LHCN-M2 (cell line): ENCODE measurements around the gene MLXIP. TPM values are rescaled to one million over a fixed set of nuclear protein-coding genes. Genes with fewer than 3 reads are reported as not detected.
A peak's percentile ranks its signal among the peaks of the same experiment; 100 is the strongest.
"Not testable (repeated sequence)": the region's sequence is repeated elsewhere in the genome, so short reads cannot be mapped to it uniquely, and the experiment has no call there.

Experiments used
- DNase-seq: peaks from one replicate; pipeline ENCODE4 v3.0.0-alpha.2; 2012; ENCODE audit warnings: low read depth
- total RNA-seq: library from RNA; depleted of rRNA; stranded (reverse); fragments of >200 nt; gene quantifications from 2 replicates; pipeline ENCODE4 v1.2.3, GENCODE V29; 2014

MLXIP gene
- total RNA-seq, 1 experiment from 2014 or later = 8.4 TPM

DNA sequence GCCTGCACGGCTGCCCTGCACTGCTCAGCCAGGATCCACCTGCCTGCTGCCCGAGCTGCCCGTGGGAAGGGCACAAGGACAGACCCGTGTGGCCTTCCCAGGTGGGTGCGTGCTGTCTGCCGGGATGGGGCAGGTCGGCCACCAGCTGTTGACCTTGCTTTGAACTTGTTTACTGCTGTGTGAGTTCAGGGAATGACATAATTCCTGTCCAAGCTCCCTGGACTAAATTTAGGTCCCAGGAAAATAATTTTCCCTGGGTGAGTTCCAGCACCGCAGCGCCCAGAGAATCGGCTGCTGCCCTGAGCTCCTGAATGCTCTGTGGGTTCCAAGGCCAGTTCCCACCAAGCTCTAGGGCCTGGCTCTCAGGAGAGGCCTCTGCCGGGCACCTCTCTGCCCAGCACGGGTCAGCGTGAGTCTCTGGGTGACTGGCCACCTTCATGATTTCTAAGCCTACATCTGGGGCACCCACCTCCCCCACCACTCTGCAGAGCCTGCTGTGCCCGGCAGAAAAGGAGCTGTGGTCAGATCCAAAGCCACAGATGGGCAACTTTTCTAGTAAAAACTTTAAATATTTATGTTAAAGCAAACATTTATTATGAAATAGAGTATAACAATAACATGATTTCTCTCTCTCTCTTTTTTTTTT lies 27.2 kb upstream of the MLXIP start:
- peak; percentile 37 for DNase-seq

DNA sequence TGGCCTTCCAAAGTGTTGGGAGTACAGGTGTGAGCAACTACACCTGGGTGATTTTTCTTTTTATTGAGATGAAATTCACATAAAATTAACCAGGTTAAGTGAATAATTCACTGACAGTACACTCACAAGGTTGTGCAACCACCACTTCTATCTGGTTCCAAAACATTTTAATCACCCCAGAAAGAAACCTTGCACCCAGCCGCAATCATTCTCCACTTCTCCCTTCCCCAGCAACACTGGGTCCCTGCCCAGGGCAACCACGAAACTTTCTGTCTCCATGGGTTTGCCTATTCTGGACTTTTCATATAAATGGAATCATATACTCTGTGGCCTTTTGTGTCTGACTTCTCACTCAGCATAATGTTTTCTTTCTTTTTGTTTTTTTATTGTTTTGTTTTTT lies 26.3 kb upstream of the MLXIP start:
- no peak for DNase-seq

DNA sequence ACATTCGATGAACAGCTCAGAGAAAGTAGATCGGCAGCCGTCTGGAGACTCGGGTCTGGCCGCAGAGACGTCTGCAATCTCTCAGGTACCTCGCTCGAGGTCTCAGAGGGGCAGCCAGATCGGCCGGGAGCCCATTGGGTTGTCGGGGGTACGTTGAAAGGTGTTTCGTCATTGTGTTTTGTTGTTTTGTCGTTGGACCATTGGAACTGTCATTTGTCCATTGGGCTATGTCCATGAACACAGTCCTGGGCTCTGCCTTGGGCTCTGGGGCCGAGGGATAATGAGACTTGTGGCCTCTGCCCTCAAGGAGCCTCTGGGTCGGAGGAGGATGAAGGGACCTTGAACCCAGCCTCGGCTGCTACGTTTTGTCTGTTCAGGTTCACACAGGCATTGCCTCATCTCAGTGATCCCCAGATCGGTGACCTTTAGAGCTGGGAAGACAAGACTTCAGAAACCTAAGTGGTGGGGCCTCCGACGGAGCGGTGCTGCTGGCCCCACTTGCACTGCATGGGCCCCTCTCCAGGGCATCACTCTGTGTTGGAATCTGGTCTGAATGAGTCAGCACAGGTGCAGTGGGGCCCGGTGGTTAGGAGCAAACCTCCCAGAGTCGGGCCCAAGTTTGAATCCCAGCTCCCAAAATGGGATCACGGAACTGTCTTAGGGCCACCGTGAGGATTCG lies 23.6 kb upstream of the MLXIP start:
- DNase-seq = no peak

DNA sequence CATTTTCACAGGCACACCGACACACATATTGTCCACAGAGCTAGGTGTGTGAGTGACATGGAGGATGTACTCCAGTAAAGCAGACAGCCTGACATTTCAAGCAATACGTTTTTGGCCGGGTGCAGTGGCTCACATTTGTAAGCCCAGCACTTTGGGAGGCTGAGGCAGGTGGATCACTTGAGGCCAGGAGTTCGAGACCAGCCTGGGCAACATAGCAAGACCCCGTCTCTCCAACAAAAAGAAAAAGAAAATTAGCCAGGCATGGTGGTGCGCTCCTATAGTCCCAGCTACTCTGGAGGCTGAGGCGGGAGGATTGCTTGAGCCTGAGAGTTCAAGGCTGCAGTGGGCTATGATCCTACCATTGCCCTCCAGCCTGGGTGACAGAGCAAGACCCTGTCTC lies 22.1 kb upstream of the MLXIP start:
- DNase-seq = not testable (repeated sequence)

DNA sequence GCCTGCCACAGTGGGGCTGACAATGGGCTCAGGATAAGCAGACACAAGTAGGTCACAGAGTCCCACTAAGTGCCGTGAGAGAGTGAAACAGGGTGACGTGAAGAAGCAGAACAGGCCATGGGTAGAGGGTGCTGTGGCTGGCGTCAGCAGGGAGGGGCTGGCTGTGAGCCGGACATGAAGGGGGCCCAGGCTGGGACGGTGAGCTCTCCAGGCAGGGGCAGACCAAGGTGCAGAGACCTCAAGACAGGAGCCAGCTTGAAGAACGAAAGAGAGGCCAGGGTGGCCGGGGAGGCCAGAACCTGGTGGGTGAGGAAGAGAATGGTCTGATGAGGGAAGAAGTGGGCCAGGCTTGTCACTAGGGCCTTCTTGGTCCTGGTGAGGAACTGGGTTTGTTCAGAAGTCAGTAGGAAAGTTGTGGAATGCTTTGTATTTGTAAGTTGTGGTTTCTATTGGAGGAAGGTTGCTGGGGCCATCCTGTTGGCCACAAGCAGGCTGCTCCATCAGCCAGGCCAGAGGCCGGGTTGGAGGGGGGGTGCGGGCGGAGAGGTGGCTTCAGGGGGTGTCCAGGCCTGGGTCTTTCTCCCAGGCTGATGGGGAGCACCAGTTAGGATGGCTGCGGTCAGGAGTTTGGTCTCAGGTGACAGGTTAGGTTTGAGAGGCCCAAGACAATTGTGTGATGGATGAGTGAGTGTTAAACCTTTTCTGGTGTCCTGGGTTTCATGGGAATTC lies 21.4 kb upstream of the MLXIP start:
- DNase-seq = no peak

DNA sequence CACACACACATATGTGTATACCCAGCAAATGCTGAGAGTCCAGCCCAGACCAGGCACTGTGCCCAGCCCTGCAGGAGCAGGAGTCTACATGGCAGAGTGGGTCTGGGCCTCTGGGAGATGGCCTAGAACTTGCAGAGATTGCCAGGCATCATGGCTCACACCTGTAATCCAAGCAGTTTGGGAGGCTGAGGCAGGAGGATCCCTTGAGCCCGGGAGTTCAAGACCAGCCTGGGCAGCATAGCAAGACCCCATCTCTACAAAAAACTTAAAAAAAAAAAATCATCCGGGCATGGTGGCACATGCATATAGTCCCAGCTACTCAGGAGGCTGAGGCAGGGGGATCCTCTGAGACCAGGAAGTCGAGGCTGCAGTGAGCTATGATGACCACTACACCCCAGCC lies 20.8 kb upstream of the MLXIP start:
- no peak for DNase-seq

DNA sequence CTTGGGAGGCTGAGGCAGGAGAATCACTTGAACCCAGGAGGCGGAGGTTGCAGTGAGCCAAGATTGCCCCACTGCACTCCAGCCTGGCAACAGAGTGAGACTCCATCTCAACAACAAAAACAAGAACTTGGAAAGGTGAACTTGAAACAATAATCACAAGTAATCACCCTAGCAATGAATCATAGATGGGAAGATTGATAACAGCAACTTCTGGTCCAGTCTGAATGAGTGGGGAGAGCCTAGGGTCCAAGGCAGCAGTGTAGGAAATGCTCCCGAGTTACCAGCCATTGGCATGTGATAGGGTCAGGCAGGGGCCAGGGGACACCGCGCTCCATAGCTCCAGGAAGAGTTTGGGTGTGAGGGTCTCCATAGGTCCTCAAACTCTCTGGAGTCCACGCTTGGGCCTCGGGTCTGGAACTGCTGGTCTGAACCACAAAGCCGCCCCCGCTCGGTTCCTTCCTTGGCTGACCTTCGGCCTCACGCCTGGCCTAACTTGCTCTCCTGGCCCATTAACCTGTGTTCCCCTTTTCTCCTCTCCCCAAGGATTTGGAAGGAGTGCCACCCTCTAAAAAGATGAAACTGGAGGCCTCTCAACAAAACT lies 19.9 kb upstream of the MLXIP start:
- DNase-seq = no peak

DNA sequence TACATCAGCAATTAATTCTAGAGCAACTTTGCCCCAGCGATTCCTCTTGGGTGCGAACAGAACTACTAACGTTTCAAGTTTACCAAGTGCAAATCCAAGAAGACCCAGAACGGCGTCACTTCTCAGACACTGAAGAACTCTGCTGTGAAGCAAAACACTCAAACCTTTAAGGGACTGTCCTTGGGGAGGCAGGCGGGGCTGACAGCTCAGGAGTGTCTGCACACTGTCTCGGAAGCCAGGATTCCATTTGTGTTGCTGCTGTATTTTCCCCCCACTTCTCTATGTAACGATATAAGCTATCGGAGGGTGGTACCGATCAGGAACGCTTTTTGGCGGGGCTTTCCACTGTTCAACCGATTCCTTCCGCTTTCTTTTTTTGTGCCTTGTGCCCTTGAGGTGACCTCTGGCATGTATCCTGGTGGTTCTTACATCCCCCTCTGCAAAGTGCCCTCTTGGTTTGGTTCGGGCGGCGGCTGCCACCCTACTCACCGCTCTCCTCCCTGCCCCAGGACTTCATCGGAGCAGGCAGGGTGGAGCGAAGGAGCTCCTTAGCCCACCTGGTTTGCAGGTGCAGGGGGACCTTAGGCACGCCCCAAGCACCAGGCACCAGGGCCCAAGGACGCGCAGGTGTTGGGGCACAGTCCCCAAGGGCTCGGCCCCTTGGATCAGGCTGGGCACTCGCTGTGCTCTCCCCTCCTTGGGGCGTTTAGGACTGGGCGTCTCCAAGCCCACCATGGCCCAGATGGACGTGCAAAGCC lies 19.2 kb upstream of the MLXIP start:
- DNase-seq = no peak

DNA sequence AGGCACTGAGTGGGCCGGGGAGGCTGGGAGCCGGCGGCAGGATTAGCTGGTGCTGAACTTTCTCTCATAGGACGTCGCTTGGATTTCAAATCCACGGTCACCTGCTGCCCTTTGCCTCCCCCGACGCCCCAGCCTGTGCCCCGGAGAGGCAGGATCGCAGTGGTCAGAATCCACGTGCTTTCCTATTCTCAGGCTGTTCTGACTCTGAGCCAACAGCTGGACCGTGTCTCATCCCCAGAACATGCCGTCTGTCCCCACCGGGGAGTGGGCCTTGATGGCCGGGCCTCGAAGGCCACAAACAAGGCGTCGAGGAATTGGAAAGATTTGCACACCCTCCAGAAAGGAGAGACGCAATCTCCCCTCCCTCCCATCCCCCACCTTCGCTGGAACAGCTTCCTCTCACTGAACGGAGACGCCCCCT lies 18.5 kb upstream of the MLXIP start:
- no peak for DNase-seq

DNA sequence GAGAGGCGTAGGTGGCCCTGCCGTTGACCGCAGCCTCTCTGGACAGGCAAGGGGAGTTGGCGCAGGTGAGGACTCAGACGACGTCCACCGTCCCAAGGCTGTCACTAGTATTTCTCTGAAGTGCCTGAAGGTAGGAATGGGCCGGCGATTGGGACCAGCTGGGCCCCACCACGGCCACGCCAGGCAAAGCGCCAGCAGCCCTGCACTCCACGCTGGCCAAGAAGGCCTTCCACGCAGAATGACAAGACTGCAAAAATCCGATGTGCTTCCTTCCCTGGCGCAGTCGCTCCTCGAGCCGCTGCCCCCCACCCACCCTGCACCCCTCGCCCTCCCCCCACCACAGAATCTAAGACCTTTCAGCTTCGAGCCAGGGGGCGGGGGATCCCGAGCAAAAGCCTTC lies 17.3 kb upstream of the MLXIP start:
- DNase-seq = no peak

DNA sequence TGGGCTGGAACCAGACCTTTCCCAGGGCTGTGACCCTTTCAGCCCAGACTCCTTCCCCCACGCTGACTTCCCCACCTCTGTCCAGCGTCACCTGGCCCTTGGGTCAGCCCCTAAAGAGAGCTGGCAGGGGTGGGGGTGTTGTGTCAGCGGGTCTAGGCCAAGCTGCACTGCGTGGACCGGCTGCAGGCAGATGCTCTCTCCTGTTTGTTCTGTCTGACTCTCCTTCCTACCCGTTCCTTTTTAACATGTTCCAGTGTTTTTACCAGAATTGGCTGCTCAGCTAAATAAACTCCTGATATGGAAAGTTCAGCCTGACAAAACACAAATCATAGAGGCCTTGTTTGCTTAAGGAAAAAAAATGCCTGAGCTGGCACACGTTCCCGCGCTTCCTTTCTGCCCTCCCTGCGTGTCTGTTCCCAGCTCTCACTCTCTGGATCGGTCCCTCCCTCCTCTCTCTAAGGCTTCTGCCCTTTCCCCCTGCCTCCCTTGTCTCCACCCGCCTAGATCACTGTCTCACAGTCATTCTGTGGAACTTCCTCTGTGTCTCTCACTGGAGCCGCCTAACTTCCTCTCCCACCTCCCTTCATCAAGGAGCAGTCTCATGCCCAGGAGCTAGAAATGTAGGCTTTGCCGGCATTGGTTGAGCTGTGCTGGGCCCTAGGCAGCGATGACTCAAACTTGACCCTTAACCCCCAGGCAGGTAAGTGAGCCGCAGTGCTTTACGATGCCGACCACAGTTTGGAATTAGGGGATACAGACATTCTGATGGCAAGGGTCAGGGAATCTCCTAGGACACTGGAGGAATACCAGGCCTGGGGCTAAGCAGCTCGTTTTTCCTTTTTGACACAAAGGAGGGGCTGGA lies 15.5 kb upstream of the MLXIP start:
- DNase-seq = peak; percentile 44

DNA sequence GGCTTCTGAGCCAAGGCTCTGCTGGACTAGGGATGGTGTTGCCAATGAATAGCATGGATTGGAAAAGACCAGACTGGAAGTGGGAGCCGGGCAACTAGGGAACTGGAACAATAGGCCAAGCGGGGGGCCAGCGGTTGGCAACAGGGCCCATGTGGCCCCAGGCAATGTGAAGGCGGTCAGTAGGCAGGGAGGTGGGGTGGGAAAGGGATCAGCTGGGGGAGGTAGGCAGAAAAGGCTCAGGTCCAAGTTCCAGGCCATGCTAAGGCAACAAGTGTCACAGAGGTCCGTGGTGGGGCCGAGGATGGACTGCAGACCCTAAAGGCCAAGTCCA lies 14.9 kb upstream of the MLXIP start:
- no peak for DNase-seq

DNA sequence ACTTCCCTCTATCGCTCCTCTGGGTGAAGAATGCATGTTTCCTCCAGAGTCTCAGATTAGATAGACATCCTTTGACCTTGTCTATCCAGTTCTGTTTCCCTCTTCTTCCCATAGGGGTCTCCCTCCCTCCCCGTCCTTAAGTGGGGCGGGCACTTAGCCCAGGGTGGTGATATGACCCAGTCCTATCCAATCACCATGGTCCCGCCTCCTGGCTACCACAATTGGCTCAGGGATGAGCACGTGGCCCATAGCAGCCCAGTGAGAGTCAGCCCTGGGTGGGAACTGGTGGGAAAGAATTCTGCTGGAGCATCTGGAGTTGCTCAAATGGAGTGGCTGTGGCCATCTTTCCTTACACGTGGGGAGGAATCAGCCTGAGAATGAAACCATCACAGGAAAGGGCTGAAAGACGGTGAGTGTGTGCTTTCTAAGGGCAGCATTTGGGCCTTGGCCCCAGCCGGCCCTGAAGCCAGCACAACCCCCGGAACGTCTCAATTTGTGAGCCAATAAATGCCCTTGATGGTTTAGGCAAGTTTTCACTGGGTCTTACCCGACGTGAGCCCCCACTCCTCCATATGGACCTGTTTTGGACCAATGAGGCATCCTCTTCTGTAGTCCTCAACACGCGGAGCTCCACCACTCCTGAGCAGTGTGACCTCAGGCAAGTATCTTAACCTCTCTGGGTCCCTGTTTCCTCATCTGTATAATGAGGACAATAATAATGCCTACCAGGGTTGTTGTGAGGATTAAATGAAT lies 14.4 kb upstream of the MLXIP start:
- DNase-seq = peak; percentile 83

DNA sequence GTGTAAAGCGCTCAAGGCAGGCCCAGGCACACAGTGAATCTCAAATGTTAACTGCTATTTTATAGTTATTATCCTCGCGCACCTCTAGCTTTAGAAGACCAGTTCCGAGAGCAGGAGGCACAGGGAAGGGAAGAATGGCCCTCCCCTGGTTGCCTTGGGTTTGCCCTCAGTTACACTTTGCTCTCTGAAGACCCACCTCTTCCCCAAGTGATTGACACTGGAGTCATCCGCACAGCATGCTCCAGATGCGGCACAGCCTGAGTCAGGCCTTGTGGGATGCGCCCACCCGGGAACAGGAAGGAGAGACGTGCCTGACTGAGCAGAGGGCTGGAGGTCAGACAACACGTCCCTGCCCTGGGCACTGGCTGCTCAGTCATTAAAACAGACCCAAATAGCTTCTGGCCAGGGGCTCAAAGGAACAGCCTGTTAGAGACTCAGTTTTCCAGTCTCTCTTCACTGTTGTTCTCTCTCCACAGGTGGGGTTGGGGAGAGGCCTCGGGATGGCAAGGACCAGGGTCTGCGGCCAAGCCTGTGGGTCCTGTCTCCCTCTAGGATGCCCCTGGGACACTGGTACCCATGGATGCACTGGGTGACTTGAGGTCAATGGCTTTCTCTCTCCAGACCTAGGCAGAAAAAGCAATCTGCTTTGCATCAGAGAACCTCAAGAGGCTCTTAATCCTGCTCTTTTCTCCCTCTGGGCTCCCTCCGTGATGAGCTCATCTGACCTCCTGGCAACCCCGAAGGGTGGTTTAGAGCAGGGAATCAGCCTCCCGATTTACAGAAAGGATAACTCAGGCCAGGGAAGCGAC lies 13.6 kb upstream of the MLXIP start:
- peak; percentile 88 for DNase-seq

DNA sequence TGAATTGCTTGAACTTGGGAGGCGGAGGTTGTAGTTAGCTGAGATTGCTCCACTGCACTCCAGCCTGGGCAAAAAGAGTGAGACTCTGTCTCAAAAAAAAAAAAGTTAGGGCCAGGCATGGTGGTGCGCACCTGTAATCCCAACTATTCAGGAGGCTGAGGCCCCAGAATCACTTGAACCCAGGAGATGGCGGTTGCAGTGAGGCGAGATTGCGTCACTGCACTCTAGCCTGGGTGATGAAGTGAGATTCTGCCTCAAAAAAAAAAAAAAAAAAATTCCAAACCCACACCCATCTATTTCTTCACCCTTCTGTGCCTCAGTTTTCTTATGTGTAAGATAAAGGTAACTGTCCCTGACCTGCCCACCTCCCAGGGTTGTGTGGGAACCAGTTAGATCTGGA lies 11.0 kb upstream of the MLXIP start:
- no peak for DNase-seq

DNA sequence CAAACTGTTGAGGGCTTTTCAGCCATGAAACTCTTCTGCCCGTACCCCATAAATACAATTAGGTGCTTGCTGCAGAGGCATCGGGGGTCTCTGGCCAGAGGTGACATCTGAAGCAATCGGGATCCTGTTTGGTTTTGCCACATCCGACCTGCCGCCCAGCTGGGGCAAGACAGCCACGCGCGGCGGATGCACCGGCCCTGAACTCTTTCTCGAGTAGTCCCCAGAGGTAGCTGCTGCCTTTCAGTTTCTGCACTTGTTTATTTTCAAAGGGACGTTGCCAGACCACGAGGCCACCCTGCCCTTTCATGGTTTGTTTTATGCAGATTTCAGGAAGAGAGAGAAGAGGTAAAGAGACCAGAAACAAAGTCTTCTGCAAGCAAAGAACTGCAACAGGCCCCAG lies 10.6 kb upstream of the MLXIP start:
- DNase-seq = no peak

DNA sequence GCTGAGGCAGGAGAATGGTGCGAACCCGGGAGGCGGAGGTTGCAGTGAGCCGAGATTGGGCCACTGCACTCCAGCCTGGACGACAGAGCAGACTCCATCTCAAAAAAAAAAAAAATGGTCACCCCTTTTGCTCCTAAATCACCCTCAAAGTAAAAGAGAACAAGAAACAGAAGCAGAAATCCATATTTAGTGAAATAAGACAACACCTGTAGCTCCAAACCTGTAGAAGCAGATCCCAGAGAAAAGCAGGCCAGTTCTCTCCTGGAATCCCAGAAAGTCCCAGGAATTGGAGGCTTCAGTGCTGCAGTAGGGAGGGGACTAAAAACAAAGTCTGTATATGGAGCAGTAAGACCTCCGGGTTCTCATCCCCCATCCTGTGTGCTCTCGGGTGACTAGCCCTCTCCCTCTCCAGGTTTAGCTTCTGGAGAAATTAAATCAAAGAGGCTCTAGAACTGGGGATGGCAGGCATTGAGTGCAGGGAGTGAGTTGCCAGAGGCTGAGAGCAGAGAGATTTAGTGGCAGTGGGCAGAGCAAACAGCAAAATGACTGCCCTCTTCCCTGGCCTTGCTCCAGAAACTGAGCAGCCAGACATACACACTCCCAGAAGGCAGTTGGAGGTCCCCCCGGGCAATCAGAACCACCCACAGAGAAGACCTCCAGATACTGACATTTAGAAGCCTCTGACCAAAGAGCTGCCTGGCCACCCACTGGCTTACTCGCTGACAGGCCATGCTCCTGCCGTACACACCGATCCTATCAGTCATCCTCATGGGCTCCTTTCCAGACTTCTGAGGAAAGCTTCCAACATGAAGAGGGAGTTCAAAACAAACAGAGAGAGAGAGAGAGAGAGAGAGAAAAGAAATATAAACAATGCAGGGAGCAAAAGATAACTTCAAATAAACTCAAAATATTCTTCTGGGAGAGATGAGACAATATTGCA lies 6.3 kb upstream of the MLXIP start:
- DNase-seq = peak; percentile 89

DNA sequence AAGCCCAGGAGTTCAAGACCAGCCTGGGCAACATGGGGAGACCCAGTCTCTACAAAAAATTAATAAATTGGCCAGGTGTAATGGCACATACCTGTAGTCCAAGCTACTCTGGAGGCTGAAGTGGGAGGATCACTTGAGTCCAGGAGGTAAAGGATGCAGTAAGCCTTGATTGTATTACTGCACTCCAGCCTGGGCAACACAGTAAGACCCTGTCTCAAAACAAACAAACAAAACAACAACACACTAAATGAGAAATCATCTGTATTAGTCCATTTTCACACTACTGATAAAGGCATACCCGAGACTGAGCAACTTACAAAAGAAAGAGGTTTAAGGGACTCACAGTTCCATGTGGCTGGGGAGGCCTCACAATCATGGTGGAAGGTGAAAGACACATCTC lies 4.7 kb upstream of the MLXIP start:
- no peak for DNase-seq
